ACHN (cell line): Measurements from ENCODE around the gene ZNF296.
A peak's percentile ranks its signal among the peaks of the same experiment; 100 is the strongest.

ENCODE experiments used
- DNase-seq: peaks from one replicate; pipeline ENCODE4 v3.0.0-alpha.2; 2015
- in situ Hi-C: cut with HindIII; loops from 2 replicates; pipeline ENCODE4 v1.10.0; 2017; ENCODE audit warnings: low sequenced_read_pairs, low pct_ligation_motif_present, low pct_unique_long_range_greater_than_20kb

ZNF296 gene

DNA sequence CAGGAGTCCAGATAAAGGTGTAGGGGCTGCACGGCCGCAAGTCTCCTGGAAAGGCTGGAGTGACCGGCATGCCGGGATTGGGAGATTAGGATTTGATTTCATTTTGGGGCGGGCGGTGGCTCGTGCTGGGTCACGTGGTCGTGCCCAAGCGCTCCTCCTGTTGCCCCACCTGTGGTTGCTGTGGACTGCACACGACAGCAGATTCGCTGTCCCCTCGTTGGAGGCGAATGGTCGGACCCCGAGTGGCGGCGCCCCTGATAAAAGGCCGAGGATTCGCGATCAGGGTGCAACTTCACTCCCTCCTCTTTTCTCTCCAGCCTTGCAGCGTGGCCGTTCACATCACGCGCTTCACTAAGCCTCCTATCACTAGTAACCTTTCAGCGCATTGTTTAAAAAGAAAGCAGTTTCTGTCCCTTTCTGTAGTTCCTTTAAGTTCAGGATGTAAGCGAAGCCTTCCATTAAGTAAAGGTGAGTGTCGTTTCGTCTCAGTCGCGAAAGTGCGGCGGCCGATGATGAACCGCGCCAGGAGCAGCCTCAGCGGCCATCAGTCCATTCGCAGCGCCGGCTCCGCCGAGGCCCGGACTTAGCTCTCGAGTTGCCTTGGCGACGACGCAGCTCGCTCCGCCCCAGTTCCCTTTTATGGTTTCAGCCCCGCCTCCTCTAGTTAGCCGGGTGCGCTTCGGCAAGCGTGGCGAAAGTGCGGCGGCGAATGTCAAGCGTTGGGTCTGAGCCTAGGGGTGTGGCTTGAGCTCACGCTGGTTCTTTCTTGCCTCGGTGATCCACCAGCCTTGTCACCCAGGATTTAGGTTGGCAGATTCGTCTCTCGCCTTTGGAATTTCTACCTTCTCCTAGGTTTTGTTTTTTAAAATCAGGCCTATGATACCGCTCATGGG, 15.0 kb upstream of the ZNF296 start:
- peak; percentile 97 for DNase-seq
- in situ Hi-C loops: no loop called here

DNA sequence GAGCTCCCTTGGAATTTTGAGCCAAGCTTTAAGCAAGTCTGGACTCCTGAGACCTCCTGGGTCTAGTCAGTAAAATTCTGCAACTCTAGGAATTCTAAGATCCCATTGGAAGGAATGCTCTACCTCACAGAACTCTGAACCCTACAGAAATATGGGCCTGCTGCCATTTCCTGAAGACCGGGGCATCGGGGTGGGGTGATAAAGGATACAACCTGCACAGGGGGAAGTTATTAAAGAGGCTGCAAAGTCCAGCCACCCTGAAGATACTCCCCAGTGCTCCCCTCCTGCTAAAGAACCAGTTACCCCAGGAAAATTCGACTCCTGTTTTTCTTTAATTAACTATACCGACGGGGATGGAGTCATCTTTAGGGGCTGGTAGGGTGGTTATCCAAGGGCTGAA, 14.3 kb upstream of the ZNF296 start:
- in situ Hi-C loops: no loop called here
- no peak for DNase-seq

GRCh38 chr19:45090034-45090433, 13.8 kb upstream of the ZNF296 start:
- in situ Hi-C loops: no loop called here
- DNase-seq: no peak

- no peak for DNase-seq
- in situ Hi-C loops: no loop called here
Observed at GRCh38 chr19:45087531-45087930, 11.3 kb upstream of the ZNF296 start.

DNA sequence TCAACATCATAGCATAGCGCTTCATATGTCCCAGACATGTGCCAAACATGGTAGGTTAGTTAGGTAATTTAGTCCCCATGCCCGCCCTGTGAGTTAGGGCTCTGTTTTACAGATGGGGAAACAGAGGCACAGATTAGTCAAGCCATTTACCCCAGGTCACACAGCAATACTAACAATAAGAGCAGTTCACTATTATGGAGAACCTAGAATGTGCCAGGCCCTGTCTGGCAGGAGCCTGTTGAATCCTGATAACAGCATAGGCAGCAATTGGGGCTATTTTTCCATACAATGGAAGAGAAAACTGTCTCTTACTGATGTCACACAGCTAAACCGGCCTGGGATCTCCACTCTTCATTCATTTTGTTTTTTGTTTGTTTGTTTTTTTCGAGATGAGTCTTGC, 10.2 kb upstream of the ZNF296 start:
- no peak for DNase-seq
- in situ Hi-C loops: no loop called here

DNA sequence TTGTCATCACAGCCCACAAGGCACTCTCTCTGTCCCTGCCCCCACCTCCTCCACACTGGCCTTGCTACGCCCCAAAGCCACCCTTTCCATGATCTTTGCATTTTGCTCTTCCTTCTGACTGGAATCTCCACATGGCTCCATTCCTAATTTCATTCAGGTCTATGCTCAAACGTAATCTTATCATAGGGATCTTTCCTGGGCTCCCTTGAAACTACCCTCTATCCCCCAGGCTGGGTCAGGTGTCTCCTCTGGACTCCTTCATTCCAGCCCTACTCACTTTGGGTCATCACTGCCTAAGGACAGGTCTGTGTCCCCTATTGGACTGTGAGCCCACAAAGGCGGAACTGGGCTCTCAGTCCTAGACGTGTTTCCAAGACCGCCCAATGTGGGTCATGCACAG, 5.9 kb upstream of the ZNF296 start:
- no peak for DNase-seq
- in situ Hi-C loops: no loop called here

DNA sequence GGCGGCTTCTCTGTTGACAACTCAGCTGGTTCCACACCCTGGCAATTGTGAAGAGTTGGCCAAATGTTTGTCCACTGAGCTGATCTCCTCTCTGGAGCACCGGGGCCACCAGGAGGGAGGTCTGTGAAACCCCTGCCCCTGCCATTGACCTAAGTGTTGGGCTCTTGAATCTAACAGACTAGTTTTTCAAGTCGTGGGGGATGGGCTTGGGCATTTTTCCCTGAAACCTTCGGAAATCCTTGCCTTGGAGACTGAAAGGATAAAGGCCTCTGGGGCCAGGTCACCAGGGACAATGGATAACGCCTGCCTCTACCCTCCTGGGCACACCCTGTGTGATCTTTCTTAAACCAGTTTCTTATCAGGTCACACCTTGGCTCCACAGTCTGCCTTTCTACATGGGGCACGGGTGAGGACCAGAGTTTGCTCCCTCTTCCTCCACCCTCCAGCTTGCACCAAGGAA, 3.7 kb upstream of the ZNF296 start:
- no peak for DNase-seq
- in situ Hi-C loops: no loop called here

- peak; percentile 71 for DNase-seq
- in situ Hi-C loops: no loop called here
Observed at GRCh38 chr19:45079063-45079910, 3.0 kb upstream of the ZNF296 start, which contains the start of gene GEMIN7. GEMIN7 (plus strand) TSS chr19:45079260; CDS start chr19:45090115, 10,855 bp downstream.

DNA sequence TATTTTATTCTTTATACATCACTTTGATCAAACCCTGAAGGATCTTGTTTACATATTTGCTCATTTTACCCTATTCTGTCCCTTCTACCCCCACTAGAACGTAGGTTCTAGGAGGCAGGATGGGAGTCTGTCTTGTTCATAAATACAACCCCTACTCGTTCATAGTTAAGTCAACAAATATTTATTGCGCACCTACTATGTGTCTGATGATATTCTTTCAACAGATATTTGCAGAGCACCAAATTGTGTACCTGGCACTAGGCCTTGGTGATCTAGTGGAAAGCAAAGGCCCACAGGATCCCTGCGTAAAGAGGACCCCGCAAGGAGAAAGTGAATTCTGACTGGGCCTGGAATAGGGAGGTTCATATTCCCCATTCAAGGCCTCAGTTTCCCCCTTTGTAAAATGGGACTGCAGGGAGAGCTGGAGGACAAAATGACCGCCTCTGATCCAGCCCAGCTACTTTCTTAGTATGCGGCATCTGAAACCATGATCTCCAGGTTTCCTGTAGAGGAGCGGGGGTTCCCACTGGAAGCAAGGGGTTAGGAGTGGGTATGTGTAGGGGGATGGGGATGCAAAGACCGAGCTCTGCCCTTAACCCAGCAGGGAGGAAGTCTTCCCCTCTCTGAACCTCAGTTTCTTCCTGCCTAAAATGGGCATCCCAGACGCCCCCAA, 2.2 kb upstream of the ZNF296 start:
- DNase-seq: no peak
- in situ Hi-C loops: no loop called here

GRCh38 chr19:45076851-45077730, 813 bp upstream of the ZNF296 start:
- in situ Hi-C loops: no loop called here
- DNase-seq: no peak

GRCh38 chr19:45075301-45076028, 813 bp downstream of the ZNF296 start:
- DNase-seq: peak; percentile 73
- in situ Hi-C loops: no loop called here

- in situ Hi-C loops: no loop called here
- DNase-seq: no peak
Observed at GRCh38 chr19:45074744-45075300, 1.5 kb downstream of the ZNF296 start.

- in situ Hi-C loops: no loop called here
- DNase-seq: no peak
Observed at GRCh38 chr19:45071969-45072790, 4.1 kb downstream of the ZNF296 start.

DNA sequence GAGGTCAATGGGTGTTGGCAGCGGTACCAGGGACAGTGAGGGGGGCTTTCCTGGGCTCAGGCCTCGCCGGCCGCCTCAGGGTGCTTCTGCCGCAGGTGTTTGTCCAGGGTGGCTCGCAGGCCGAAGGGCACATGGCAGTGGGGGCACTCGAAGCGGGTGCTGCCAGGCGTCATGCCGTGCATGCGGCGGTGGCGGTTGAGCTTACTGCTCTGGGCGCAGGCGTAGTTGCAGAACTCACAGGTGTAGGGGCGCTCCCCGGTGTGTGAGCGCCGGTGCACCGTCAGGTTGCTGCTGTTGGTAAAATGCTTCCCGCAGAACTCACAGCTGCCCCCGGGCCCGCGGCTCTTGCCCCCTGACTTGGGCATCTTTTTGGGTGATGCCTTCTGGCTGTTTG, 4.7 kb downstream of the ZNF296 start:
- DNase-seq: no peak
- in situ Hi-C loops: no loop called here

DNA sequence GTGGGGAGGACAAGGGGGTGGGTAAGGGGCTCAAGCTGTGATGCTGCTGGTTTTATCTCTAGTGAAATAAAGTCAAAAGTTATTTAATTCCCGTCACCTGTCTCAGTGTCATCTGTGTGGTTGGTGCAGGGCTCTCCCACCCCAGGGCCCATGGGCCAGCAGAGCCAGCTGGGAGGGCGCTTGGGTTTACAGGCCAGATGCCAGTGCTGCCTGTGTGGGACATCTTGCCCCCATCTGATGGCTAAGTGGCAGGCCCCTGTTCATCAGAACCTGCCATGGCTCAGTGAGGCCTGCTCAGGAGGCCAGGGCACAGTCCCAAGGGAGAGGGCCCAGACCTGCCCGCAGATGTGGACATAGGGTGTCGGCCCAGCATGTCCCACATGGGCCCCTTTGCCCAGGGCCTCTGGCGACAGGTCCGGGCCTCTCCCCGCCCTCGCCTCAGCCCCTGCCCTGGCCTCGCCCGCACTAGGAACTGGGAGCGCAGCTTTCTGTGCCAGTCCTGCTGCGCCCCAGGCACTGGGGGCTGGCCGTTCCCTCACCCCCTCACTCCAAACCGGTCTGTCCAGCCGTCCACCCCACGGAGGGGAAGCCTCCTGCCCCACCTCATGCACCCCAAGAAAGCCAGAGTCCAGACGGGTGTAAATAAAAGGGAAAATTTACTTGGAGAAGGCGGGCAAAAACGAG, 5.3 kb downstream of the ZNF296 start:
- DNase-seq: no peak
- in situ Hi-C loops: no loop called here

GRCh38 chr19:45070214-45070613, 6.1 kb downstream of the ZNF296 start:
- DNase-seq: no peak
- in situ Hi-C loops: no loop called here
